Stimulated activated CD4-positive, alpha-beta T cell treated with anti-CD3 and anti-CD28 coated beads, Interleukin-1b, Interleukin-23, amount 100 ng/mL, for 48 hours (primary cell): Measurements from ENCODE around the gene BCAT1.
"Not testable (repeated sequence)": the region's sequence is repeated elsewhere in the genome, so short reads cannot be mapped to it uniquely, and the experiment has no call there.

Source experiments
- DNase-seq: peaks from one replicate; pipeline ENCODE4 v3.0.0-alpha.2; 2020

The BCAT1 gene

DNA sequence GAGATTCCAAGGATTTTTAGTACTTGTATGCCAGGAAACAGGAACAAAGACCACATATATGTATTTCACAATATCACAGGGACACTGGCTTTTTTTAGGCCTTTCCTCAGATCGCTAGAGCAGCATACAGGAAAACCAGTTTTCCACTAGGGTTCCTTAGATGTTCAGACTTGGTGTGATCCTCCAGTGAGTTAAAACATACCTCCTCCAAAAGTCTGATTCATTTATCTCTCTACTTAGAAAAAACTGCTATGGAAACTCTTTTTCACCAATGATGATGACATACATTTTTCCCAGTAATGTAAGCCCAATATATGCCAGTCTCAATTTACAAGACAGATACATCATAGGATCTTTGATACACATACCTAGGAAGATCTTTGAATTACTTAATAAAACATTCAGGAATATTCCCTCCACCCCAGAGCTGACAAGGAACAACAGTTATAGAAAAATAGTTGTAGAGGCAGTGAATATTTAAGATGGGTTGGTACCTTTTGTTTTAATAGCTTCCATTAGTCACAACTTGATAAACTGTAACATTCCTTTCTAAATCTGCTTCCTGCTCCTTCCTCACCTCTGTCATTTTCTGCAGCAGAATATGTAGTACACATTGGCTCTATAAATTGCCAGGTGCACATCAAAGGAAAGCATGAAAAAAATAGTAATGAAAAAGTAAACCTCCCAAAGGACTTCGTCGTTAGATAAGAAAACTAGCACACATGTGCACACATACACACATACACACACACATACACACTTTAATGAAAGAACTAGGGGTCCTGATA lies 27.5 kb downstream of the BCAT1 start:
- no peak for DNase-seq

GRCh38 chr12:24920141-24920540 lies 28.8 kb downstream of the BCAT1 start:
- no peak for DNase-seq

GRCh38 chr12:24919346-24920001 lies 29.4 kb downstream of the BCAT1 start:
- DNase-seq = peak; percentile 52

DNA sequence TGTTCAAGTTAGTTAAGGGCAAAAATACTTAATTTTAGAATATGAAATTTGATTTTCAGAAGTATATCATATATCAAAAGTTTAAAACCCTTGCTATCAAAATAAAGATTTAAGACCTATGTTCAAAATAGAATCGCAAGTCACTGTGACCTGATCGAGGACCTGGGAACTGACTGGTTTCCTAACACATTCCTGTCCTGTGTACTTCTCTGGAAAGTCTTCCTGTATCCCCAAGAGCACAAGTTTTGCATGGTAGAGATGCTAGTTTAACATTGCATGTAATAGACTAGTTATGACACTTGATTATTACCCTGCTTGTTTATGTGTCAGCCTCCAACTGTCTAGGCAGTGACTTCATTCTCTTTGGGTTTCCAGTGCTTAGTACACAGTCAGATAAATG lies 30.3 kb downstream of the BCAT1 start:
- DNase-seq = no peak

DNA sequence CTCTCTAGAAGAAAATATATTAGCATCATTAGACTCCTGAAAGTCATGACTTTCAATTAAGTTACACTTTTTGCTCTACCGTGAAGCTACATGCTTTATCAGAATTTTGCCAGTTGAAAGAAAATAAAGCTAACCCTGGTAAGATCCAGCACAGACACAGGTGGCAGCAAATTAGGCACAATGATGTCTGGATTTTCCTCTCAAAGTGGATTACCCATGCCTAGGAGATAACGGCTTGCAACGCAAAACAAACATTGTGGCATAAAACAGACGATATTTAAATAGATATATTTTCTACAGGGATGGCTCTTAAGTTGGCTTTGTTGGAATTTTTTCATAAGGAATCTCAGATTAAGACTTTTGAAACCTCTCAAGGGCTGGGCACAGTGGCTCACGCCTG lies 33.4 kb downstream of the BCAT1 start:
- DNase-seq = no peak

DNA sequence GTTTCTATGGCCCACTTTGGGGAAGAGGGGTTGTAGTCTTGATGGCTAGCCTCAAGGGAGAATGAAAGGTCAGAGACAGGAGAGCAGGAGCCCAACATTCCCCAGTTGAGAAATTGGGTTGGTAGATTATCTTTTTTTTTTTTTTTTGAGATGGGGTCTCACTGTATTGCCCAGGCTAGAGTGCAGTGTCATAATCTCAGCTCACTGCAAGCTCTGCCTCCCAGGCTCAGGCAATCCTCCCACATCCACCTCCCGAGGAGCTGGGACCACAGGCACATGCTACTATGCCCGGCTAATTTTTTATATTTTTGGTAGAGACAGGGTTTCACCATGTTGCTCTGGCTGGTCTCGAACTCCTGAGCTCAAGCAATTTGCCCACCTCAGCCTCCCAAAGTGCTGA lies 34.9 kb downstream of the BCAT1 start:
- no peak for DNase-seq

DNA sequence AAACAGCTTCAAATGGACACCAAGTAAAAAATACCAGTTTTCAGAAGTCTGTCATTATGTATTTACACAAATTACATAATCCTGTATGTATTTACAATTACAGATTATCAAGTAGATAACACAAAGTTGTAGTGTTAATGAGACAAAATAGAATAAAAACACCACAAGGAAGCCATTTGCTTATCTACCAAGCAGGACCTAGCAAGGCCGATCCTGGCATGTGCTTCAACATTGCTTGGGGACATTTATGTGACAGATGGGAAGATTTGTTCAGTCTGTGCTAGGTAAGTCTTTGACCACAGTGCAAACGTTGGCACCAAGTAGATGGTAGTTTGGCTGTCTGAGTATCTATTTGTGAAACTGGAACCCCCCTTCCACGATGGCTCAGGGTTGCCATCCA lies 35.8 kb downstream of the BCAT1 start:
- no peak for DNase-seq

DNA sequence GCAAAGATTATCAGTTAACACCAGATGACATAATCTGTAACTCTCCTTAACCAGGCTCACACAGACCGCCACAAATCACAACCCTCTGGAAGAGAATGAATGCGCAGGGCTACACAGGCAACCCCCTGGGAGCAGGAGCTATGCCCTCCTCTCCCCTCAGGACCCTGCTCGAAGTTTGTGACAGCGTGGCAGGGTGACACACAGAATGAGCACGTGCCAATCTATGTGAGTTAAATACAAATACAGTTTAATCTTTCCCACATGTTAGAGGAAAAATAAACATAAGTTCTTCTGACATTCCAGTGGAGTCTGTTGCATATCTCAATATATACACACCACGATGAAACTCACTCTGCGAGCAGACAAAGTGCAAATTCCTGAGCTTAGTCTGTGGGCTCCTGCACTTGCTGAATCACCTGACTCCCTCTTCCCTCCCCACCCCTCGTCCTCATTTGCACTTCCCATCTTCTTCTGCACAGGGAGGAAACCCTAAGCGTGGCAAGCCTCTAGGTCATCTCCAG lies 37.6 kb downstream of the BCAT1 start:
- no peak for DNase-seq

DNA sequence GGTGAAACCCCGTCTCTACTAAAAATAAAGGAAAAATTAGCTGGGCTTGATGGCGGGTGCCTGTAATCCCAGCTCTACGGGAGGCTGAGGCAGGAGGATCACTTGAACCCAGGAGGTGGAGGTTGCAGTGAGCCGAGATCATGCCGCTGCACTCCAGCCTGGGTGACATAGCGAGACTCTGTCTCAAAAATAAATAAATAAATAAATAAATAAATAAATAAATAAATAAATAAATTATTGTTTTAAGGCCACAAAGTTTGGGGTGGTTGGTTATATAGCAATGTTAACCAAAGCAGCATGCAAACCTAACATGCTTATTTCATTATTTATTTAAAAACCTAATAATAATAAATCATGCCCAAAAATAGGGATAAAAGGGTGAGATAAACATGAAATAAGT lies 38.7 kb downstream of the BCAT1 start:
- DNase-seq = not testable (repeated sequence)

DNA sequence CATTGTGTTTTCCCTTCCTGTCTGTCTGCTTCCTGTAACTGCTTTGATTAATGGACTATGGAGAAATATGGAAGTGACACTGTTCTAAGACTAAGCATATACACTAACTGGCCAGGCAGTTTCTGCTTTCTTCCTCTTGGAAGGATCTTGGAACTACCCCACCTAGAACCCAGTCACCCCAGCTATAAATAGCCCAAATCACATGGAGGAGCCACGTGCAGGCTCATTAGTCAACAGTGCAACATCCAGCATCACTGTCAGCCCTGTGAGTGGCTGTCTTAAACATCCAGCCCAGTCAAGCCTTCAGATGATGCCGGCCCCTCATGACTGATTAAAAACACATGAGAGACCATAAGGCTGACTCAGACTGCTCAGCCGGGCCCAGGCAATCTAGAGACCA lies 39.2 kb downstream of the BCAT1 start:
- no peak for DNase-seq

DNA sequence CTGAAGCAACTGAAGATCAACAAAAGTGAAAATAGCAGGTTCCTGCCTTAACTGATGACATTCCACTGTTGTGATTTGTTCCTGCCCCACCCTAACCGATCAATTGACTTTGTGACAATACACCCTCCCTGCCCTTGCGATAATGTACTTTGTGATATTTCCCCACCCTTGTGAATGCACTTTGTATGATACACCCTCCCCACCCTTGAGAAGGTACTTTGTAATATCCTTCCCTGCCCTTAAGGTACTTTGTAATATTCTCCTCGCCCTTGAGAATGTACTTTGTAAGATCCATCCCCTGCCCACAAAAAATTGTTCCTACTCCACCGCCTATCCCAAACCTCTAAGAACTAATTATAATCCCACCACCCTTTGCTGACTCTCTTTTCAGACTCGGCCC lies 41.4 kb downstream of the BCAT1 start:
- no peak for DNase-seq

DNA sequence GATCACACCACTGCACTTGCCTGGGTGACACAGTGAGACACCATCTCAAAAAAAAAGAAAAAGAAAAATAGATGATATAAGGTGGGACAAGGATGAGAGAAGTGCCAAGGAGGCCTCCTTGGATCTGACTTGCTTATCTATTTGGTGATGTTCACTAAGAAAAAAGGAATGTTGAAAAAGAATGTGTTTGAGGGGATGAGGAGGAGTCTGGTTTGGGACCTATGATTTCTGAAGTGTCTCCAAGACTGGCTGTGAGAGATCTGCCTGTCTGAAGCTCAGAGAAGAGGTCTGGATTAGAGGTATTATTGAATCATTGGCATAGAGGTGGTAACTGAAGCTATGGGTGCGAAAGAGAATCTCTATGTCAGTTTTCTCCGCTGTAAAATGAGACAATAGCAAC lies 42.8 kb downstream of the BCAT1 start:
- DNase-seq = no peak

DNA sequence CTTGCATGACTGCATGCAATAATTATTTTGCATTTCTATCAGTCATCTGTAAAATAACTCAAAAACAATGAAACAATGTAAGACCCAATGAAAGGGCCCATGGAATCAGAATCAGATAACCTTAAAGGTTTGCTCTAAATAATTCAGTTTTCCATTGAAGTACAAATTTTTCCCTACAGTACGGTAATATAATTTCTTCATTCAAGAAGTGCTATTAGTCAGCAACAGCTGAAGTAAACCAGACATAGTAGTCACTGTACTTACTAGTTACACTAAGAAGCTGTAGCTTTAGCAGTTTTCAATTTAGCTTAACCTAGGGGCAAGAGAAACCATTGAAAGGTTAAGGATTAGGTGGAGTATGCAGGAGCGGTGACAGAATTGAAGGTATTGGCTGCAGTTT lies 43.5 kb downstream of the BCAT1 start:
- no peak for DNase-seq

DNA sequence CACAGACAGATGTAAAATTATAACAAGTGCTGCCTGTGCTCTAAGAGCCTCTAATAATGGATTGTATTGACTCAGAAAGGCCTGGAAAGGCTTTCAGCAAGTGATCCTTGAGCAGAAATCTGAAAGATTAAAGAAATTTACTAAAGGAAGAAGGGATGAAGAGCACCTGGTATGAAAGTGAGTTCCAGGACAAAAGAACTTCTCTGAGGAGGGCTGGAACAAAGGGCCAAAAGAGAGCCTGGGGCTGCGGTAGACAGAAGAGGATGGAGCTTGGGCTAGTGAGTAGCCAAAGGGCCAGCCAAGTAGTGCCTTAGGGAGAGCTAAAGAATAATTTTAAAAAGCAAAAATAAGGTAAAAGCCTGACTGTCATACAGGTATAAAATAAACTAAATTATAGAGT lies 44.0 kb downstream of the BCAT1 start:
- no peak for DNase-seq

- DNase-seq = no peak
Measured at GRCh38 chr12:24903329-24904088, 45.4 kb downstream of the BCAT1 start.

- DNase-seq = peak; percentile 25
Measured at GRCh38 chr12:24902511-24903328, 46.2 kb downstream of the BCAT1 start.

- peak; percentile 30 for DNase-seq
Measured at GRCh38 chr12:24901576-24902461, 47.1 kb downstream of the BCAT1 start.

GRCh38 chr12:24900196-24900595 lies 48.7 kb downstream of the BCAT1 start:
- DNase-seq = no peak

- no peak for DNase-seq
Measured at GRCh38 chr12:24899503-24900075, 49.3 kb downstream of the BCAT1 start.

- DNase-seq = no peak
Measured at GRCh38 chr12:24898606-24899005, 50.3 kb downstream of the BCAT1 start.

GRCh38 chr12:24898185-24898584 lies 50.7 kb downstream of the BCAT1 start:
- no peak for DNase-seq
